Measurements from ENCODE around the gene ABI1.

The ABI1 gene

GRCh38 chr10:26855186-26855585 is 5.6 kb downstream of the ABI1 start:
- peak; percentile 67 for DNase-seq (ENCODE audit: low read depth)

GRCh38 chr10:26854524-26854923 is 6.2 kb downstream of the ABI1 start:
- DNase-seq (ENCODE audit: low read depth): peak; percentile 35

GRCh38 chr10:26844396-26844975 is 16.3 kb downstream of the ABI1 start:
- DNase-seq (ENCODE audit: low read depth): no peak

- DNase-seq (ENCODE audit: low read depth): no peak
Measured at GRCh38 chr10:26843736-26844135, 17.0 kb downstream of the ABI1 start.

GRCh38 chr10:26841733-26842317 is 18.9 kb downstream of the ABI1 start:
- DNase-seq (ENCODE audit: low read depth): no peak

- DNase-seq (ENCODE audit: low read depth): peak; percentile 9
Measured at GRCh38 chr10:26840938-26841732, 19.6 kb downstream of the ABI1 start.

- DNase-seq (ENCODE audit: low read depth): peak; percentile 59
Measured at GRCh38 chr10:26839966-26840627, 20.7 kb downstream of the ABI1 start.

- no peak for DNase-seq (ENCODE audit: low read depth)
Measured at GRCh38 chr10:26837139-26837538, 23.6 kb downstream of the ABI1 start.

GRCh38 chr10:26835025-26835424 is 25.7 kb downstream of the ABI1 start:
- DNase-seq (ENCODE audit: low read depth): no peak

- no peak for DNase-seq (ENCODE audit: low read depth)
Measured at GRCh38 chr10:26832960-26833359, 27.8 kb downstream of the ABI1 start.

GRCh38 chr10:26831936-26832335 is 28.8 kb downstream of the ABI1 start:
- DNase-seq (ENCODE audit: low read depth): no peak

GRCh38 chr10:26829810-26830515 is 30.8 kb downstream of the ABI1 start:
- no peak for DNase-seq (ENCODE audit: low read depth)

GRCh38 chr10:26824015-26824690 is 36.6 kb downstream of the ABI1 start:
- no peak for DNase-seq (ENCODE audit: low read depth)

- peak; percentile 40 for DNase-seq (ENCODE audit: low read depth)
Measured at GRCh38 chr10:26821699-26822570, 38.8 kb downstream of the ABI1 start.

- DNase-seq (ENCODE audit: low read depth): no peak
Measured at GRCh38 chr10:26815500-26815899, 45.3 kb downstream of the ABI1 start.

- peak; percentile 15 for DNase-seq (ENCODE audit: low read depth)
Measured at GRCh38 chr10:26810435-26811026, 50.2 kb downstream of the ABI1 start.

GRCh38 chr10:26809973-26810372 is 50.8 kb downstream of the ABI1 start:
- no peak for DNase-seq (ENCODE audit: low read depth)

GRCh38 chr10:26807532-26807931 is 53.2 kb downstream of the ABI1 start:
- no peak for DNase-seq (ENCODE audit: low read depth)

- no peak for DNase-seq (ENCODE audit: low read depth)
Measured at GRCh38 chr10:26806557-26806956, 54.2 kb downstream of the ABI1 start.

- DNase-seq (ENCODE audit: low read depth): peak; percentile 43
Measured at GRCh38 chr10:26805567-26806245, 55.1 kb downstream of the ABI1 start.
